ENCODE data around the gene LDLRAD4. TPM values are rescaled to one million over a fixed set of nuclear protein-coding genes. Genes with fewer than 3 reads are reported as not detected.

The LDLRAD4 gene
- polyA plus RNA-seq, 1 of the 3 experiments (the other 2 are of a cell fraction) = 0.16 TPM

DNA sequence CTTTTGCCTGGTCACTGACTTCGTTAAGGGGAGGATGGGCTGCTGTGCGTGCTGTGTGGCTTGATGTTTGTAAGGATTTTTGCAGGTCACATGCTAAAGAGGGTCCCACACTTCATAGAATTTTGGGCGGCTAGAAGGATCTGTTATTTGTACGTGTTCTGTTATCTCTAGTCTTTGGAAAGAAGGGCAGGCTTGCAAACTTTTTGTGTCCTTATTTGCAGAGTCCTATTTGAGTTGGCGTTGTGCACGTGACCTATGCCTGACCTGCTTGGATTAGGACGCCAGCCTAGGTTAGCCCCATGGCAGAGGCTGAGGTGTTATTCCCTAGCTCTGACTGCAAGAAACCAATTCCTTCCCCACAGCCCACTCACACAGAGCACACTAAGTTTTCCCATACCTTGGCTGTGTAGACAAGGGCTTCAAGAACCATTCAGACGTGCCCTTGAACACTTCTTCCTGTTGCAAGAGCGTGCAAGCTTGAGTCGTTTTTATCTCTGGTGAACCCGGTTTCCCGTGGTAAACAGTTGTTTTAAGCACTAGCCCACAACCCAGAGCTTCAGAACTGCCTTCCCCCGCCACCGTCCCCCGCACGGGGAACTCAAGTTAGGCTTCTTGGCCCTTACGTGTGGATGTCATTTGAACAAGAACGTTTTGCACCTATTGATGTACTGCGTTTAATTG lies 94.6 kb downstream of the LDLRAD4 start:
- peaks cover 5% of the 10 kb centered on the region; the same call in 1 of the 2 replicates for H3K9me3 ChIP-seq
- H3K4me3 ChIP-seq (ENCODE audit: low read depth in 2 of 2, low read length in 1 of 2) = no peak overlapping the region
- peaks cover 0 to 7% of the 10 kb centered on the region in 2 experiments; a peak in 1 of 4 replicates for H3K4me1 ChIP-seq (ENCODE audit: control insufficient read depth in 1 of 2, insufficient read depth in 2 of 2, low read depth in 1 of 2, low read length in 1 of 2)
- DNase-seq = no peak
- H3K27ac ChIP-seq (ENCODE audit: low read depth in 2 of 2, low read length in 1 of 2) = no peak overlapping the region
- ChIA-PET CTCF (no interaction called here), POLR2A (no interaction called here)
- H2AFZ ChIP-seq (ENCODE audit: low read depth) = no peak overlapping the region
- TF ChIP-seq ELF1 (IDR thresholded peaks at IDR 0.05) (no peak), EP300 (IDR thresholded peaks at IDR 0.05; ENCODE audit: borderline replicate concordance in 1 of 2, low read depth in 1 of 2, low read length in 1 of 2) (no peak), MXI1 (IDR thresholded peaks at IDR 0.05; ENCODE audit: low read depth, low read length) (no peak), EZH2phosphoT487 (IDR thresholded peaks at IDR 0.05; ENCODE audit: borderline replicate concordance, low read depth) (no peak), RFX5 (IDR thresholded peaks at IDR 0.05; ENCODE audit: low read length) (no peak), FOXJ3 (CRISPR knock-in tag; IDR thresholded peaks at IDR 0.05) (no peak), TAF1 (IDR thresholded peaks at IDR 0.05; ENCODE audit: borderline replicate concordance, low read depth, low read length) (no peak), RXRA (IDR thresholded peaks at IDR 0.05; ENCODE audit: borderline replicate concordance, low read depth) (no peak), SIN3A (IDR thresholded peaks at IDR 0.05; ENCODE audit: borderline replicate concordance, low read depth, low read length) (no peak)
- TF ChIP-seq, protein P1, sequence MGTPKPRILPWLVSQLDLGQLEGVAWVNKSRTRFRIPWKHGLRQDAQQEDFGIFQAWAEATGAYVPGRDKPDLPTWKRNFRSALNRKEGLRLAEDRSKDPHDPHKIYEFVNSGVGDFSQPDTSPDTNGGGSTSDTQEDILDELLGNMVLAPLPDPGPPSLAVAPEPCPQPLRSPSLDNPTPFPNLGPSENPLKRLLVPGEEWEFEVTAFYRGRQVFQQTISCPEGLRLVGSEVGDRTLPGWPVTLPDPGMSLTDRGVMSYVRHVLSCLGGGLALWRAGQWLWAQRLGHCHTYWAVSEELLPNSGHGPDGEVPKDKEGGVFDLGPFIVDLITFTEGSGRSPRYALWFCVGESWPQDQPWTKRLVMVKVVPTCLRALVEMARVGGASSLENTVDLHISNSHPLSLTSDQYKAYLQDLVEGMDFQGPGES (IDR thresholded peaks at IDR 0.05; ENCODE audit: low read depth, low read length) = no peak
- TF ChIP-seq, protein P2, sequence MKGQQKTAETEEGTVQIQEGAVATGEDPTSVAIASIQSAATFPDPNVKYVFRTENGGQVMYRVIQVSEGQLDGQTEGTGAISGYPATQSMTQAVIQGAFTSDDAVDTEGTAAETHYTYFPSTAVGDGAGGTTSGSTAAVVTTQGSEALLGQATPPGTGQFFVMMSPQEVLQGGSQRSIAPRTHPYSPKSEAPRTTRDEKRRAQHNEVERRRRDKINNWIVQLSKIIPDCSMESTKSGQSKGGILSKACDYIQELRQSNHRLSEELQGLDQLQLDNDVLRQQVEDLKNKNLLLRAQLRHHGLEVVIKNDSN (IDR thresholded peaks at IDR 0.05; ENCODE audit: borderline replicate concordance, low read depth) = no peak
- TF ChIP-seq, protein P3, sequence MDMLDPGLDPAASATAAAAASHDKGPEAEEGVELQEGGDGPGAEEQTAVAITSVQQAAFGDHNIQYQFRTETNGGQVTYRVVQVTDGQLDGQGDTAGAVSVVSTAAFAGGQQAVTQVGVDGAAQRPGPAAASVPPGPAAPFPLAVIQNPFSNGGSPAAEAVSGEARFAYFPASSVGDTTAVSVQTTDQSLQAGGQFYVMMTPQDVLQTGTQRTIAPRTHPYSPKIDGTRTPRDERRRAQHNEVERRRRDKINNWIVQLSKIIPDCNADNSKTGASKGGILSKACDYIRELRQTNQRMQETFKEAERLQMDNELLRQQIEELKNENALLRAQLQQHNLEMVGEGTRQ (IDR thresholded peaks at IDR 0.05; ENCODE audit: borderline replicate concordance, low read depth, low read length) = no peak
- TF ChIP-seq, protein P4, sequence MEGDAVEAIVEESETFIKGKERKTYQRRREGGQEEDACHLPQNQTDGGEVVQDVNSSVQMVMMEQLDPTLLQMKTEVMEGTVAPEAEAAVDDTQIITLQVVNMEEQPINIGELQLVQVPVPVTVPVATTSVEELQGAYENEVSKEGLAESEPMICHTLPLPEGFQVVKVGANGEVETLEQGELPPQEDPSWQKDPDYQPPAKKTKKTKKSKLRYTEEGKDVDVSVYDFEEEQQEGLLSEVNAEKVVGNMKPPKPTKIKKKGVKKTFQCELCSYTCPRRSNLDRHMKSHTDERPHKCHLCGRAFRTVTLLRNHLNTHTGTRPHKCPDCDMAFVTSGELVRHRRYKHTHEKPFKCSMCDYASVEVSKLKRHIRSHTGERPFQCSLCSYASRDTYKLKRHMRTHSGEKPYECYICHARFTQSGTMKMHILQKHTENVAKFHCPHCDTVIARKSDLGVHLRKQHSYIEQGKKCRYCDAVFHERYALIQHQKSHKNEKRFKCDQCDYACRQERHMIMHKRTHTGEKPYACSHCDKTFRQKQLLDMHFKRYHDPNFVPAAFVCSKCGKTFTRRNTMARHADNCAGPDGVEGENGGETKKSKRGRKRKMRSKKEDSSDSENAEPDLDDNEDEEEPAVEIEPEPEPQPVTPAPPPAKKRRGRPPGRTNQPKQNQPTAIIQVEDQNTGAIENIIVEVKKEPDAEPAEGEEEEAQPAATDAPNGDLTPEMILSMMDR (IDR thresholded peaks at IDR 0.05) = no peak
- TF ChIP-seq, protein P5, sequence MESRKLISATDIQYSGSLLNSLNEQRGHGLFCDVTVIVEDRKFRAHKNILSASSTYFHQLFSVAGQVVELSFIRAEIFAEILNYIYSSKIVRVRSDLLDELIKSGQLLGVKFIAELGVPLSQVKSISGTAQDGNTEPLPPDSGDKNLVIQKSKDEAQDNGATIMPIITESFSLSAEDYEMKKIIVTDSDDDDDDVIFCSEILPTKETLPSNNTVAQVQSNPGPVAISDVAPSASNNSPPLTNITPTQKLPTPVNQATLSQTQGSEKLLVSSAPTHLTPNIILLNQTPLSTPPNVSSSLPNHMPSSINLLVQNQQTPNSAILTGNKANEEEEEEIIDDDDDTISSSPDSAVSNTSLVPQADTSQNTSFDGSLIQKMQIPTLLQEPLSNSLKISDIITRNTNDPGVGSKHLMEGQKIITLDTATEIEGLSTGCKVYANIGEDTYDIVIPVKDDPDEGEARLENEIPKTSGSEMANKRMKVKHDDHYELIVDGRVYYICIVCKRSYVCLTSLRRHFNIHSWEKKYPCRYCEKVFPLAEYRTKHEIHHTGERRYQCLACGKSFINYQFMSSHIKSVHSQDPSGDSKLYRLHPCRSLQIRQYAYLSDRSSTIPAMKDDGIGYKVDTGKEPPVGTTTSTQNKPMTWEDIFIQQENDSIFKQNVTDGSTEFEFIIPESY (IDR thresholded peaks at IDR 0.05; ENCODE audit: borderline replicate concordance, low read depth) = no peak
- H3F3A ChIP-seq (replicated peaks; ENCODE audit: insufficient read depth) = no peaks in the 10 kb centered on the region
- WGBS (ENCODE audit: low lambda C conversion rate) = 73% methylated on average over 18 of the region's 19 CpGs
- no peaks in the 10 kb centered on the region for H3K36me3 ChIP-seq (replicated peaks in 1 of 2; ENCODE audit: control insufficient read depth in 1 of 2, insufficient read depth in 2 of 2, low read length in 1 of 2)
- no peak overlapping the region for H3K4me2 ChIP-seq
- H3K79me2 ChIP-seq (ENCODE audit: insufficient read depth) = no peaks in the 10 kb centered on the region
- H4K20me1 ChIP-seq (ENCODE audit: insufficient read depth) = no peaks in the 10 kb centered on the region
- no peaks in the 10 kb centered on the region for H3K9me2 ChIP-seq
- H3K27me3 ChIP-seq (ENCODE audit: insufficient read depth) = no peaks in the 10 kb centered on the region
- H3K9ac ChIP-seq = no peak overlapping the region

Measured in SK-N-SH (cell line).